Iris pigment epithelial cell (primary cell): ENCODE data around the gene MSH4.
"Not testable (repeated sequence)": the region's sequence is repeated elsewhere in the genome, so short reads cannot be mapped to it uniquely, and the experiment has no call there.

Experiments used
- DNase-seq: peaks from one replicate; pipeline ENCODE4 v3.0.0-alpha.2; 2011; ENCODE audit warnings: low read depth

MSH4 gene

GRCh38 chr1:75797273-75797588 lies 549 bp downstream of the MSH4 start:
- no peak for DNase-seq

DNA sequence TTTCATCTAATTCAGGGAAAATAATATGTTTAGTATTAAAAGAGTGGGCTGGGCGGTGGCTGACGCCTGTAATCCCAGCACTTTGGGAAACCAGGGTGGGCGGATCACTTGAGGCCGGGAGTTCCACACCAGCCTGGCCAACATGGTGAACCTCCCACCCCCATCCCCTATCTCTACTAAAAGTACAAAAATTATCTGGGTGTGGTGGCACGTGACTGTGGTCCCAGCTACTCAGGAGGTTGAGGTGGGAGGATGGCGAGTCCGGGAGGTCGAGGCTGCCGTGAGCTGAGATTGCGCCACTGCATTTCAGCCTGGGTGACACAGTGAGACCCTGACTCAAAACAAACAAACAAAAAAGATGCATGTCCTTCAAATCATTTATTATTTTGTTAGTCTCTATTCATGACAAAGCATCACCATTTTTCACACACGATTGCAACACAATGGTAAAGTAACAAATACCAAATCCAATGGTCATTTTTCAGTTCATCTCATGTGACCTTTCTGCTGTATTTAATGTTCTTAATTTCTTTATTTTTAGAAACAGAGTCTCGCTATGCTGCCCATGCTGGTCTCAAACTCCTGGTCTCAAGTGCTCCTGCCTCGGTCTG lies 1.0 kb downstream of the MSH4 start:
- DNase-seq: peak; percentile 28

GRCh38 chr1:75801480-75801879 lies 4.8 kb downstream of the MSH4 start:
- not testable (repeated sequence) for DNase-seq

GRCh38 chr1:75808921-75809320 lies 12.2 kb downstream of the MSH4 start:
- no peak for DNase-seq

- not testable (repeated sequence) for DNase-seq
These were observed 13.4 kb downstream of the MSH4 start for GRCh38 chr1:75810113-75810512.

DNA sequence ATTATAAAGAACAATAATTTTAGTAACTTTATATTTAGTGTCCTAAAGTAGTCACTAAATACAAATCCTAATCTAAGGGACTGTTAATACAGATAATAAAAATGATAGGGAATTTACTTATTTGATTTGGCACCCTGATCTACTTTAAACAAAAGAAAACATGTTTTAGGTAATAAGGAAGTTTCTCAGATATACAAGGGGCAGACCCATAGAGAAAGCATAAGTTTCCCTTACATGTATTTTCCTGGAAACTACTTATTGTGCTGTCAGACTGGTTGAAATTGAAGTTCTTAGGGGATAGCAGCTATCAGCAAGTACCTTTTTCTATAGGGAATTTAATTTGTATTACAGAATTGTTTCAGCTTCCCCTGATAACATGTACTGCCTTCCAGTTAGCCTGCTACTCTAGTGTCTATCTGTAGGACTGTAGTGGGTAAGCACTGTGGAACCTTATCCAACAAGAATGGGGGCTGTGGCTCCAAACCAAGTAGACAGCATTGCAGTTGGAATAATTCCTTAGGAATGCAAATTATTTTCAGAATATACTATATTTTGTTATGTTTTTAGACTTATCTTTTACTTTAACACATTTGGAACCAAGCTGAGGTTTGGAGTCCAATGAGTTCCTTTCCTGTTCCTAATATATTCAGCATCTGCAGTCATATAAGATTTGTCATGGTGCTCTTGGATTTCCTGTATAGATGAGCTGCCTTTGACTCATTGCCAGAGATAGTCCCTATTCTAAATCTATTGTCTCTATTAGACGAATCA lies 14.7 kb downstream of the MSH4 start:
- DNase-seq: peak; percentile 35

GRCh38 chr1:75812065-75812464 lies 15.4 kb downstream of the MSH4 start:
- no peak for DNase-seq

- not testable (repeated sequence) for DNase-seq
These were observed 26.9 kb downstream of the MSH4 start for GRCh38 chr1:75823596-75823995.

- no peak for DNase-seq
These were observed 39.9 kb downstream of the MSH4 start for GRCh38 chr1:75836528-75837100.

- DNase-seq: no peak
These were observed 41.4 kb downstream of the MSH4 start for GRCh38 chr1:75838079-75838478.

- DNase-seq: no peak
These were observed 44.7 kb downstream of the MSH4 start for GRCh38 chr1:75841421-75841820.

DNA sequence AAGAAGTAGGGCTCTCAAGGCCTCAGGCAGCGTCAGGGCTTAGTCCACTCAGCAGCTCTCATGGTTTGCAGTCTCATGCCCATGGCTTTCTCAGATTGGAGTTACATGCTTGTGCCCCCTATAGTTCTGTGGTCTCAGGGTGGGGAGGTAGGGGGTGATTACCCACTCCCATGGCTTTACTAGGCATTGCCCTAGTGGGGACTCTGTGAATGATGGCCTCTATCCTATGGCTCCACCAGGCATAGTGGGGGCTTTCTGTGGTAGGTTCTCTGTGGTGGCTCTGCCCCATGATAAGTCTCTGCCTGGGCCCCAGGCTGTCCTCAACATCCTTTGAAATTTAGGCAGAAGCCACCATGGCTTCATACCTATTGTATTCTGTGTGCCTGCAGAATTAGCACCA lies 48.9 kb downstream of the MSH4 start:
- no peak for DNase-seq

DNA sequence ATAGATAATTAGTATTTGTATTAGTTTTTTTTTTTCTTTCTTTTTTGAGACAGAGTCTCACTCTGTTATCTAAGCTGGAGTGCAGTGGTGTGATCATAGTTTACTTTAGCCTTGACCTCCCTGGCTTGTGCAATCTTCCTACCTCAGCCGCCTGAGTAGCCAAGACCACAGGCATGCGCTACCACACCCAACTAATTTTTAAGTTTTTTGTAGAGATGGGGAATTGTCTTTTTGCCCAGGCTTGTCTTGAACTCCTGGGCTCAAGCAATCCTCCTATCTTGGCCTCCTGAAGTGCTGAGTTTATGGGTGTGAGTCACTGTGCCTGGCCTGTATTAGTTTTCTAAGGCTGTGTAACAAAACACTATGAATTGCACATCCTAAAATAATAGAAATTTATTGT lies 58.3 kb downstream of the MSH4 start:
- peak; percentile 88 for DNase-seq

DNA sequence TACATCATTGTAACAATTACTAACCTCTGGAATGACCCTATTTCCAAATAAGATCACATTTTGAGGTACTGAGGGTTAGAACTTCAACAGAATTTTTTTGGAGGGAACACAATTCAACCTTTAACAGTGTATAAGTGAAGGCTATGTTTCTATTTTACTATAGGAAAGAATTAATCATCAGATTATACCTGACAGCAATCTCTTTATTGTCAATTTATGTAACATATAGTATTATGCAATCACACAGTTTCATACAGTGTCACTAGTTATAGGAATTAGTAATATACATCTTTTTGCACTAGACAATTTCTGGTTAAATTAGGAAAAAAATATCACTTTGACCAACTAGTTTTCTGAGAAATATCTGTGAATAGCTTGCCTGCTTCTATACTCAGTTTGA lies 59.1 kb downstream of the MSH4 start:
- no peak for DNase-seq

DNA sequence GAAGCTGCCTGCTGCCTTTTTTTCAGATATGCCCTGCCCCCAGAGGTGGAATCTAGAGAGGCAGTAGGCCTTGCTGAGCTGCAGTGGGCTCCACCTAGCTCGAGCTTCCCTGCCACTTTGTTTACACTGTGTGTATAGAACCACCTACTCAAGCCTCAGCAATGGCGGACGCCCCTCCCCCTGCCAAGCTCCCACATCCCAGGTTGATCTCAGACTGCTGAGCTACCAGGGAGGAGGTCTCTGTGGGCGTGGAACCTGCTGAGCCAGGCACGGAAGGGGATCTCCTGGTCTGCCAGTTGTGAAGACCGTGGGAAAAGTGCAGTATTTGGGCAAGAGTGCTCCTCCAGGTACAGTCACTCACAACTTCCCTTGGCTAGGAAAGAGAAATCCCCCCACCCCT lies 65.1 kb downstream of the MSH4 start:
- DNase-seq: no peak

DNA sequence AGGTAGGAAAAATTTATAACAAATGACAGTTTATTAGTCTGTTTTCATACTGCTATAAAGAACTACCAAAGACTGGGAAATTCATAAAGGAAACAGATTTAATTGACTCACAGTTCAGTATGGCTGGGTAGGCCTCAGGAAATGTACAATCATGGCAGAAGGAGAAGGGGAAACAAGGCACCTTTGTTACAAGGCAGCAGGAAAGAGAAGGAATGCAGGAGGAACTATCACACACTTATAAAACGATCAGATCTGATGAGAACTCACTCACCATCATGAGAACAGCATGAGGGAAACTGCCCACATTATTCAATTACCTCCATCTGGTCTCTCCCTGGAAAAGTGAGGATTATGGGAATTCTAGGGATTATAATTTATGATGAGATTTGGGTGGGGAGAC lies 74.3 kb downstream of the MSH4 start:
- no peak for DNase-seq

DNA sequence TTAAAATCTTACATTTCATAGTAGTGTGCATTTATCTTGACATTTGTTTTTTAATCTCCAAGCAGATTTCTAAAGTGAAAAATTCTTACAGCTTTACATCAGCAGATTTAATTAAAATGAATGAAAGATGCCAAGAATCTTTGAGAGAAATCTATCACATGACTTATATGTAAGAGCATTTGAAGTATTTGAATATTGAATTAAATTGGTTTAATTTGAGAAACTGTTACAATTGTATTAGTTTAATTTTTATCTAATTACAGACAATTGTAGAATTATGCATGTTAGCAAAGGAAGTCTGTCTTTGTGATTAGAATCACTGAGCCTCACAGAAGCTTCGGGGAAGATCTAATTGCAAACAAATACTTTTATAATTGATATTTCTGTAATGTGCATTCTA lies 83.3 kb downstream of the MSH4 start:
- no peak for DNase-seq

GRCh38 chr1:75884437-75884836 lies 87.8 kb downstream of the MSH4 start:
- no peak for DNase-seq

DNA sequence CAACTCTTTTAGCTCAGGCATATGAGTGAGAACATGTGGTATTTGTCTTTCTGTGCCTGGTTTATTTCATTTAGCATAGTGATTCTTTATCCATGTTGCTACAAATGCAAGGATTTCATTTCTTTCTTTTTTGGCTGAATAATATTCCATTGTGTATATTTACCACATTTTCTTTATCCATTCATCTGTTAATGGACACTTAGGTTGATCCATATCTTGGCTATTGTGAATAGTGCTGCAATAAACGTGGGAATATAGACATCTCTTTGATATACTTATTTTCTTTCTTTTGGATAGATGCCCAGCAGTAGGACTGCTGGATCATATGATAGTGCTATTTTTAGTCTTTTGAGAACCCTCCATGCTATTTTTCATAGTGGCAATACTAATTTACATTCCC lies 104.7 kb downstream of the MSH4 start:
- DNase-seq: no peak

DNA sequence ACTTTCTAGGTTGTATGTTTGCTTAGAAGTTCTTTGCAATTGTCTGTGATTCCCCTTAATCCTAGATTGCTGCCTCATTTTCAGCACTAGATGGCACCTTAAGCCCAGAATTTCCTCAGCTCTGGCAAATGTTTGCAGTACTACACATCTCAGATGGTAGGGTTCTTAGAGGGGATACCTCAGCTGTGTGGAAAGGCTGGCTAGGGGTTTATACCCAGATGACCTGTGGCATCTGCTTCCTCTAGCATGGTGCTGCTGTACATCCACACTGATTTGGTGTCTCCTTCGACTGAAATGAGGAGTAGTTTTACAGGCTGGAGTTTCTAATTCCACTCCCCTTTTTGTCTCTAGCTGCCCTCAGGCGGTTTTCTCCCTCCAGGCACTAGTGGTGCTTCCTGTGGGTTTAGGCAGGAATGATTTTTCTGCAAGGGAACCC lies 112.1 kb downstream of the MSH4 start:
- peak; percentile 67 for DNase-seq

- DNase-seq: no peak
These were observed 120.2 kb downstream of the MSH4 start for GRCh38 chr1:75916834-75917233.

DNA sequence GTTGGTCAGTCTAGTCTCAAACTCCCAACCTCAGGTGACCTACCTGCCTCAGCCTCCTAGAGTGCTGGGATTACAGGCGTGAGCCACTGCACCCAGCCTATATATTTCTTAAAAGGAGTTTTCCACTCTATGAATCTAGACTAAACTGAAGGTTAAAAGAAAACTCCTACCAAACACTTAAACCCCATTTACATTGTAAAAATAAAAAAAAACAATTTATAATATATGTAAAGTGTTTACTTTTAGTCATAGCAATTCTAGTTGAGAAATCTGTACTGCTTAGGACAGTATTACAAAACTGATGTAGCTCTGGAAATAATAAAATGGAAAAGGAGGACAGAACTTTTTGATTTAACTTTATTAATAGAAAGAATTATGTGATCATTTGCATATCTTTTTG lies 126.0 kb downstream of the MSH4 start:
- DNase-seq: no peak

DNA sequence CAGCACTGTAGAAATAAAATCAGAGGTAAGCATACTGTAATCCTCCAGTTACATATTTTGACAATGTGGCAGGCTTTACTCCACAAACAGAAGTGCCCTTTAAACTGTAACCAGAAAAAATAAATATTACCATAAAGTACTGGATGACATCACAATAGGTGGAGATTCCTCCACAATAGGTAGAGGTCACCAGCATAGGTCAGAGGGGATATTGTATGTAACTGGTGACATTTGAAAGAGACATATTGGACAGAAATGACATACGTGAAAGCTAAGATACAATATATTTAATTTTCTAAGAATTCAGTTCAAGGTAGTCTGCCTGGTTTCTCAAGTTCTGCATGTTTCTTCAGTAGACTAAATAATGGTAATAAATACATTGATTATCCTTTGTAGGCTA lies 135.6 kb downstream of the MSH4 start, which contains the start of gene ASB17:
TSS of gene ASB17 (minus strand) at position 101 of the 400 bp plus-strand sequence. CDS start 113 bp downstream, outside the sequence.
- no peak for DNase-seq

- DNase-seq: peak; percentile 65
These were observed 140.4 kb downstream of the MSH4 start for GRCh38 chr1:75937034-75937433.
